Astrocyte (in vitro differentiated cells and primary cell): ENCODE results near the gene RBM25. TPM values are rescaled to one million over a fixed set of nuclear protein-coding genes. Genes with fewer than 3 reads are reported as not detected.
A peak's percentile ranks its signal among the peaks of the same experiment; 100 is the strongest.

Experiments
- DNase-seq: peaks from one replicate; pipeline ENCODE4 v3.0.0-alpha.2; 2010; ENCODE audit warnings: low read depth
- FAIRE-seq: peaks from 2 replicates; lab custom pipeline; 2011; peaks lifted over from hg19 to GRCh38; lab: Jason Lieb, UNC
- H2AFZ ChIP-seq: 2 replicates; pipeline ENCODE4 v1.6.0; 2012; ENCODE audit warnings: low read depth, low read length, inconsistent platforms
- H3K27ac ChIP-seq: 2 replicates; pipeline ENCODE4 v1.5.1; 2011; ENCODE audit warnings: low read depth, low read length, inconsistent platforms
- H3K27me3 ChIP-seq: 2 replicates; pipeline ENCODE4 v1.6.0; 2011; ENCODE audit warnings: low read length, inconsistent platforms; ENCODE audit not compliant: insufficient read depth
- H3K36me3 ChIP-seq: 2 replicates; pipeline ENCODE4 v1.5.1; 2011; ENCODE audit warnings: low read length, inconsistent platforms; ENCODE audit not compliant: insufficient read depth
- H3K4me1 ChIP-seq: 2 replicates; pipeline ENCODE4 v1.5.1; 2011; ENCODE audit warnings: low read length, inconsistent platforms; ENCODE audit not compliant: insufficient read depth
- H3K4me2 ChIP-seq: 2 replicates; pipeline ENCODE4 v1.6.0; 2012; ENCODE audit warnings: low read length, inconsistent platforms
- H3K4me3 ChIP-seq: 2 replicates; pipeline ENCODE4 v1.5.1; 2011; ENCODE audit warnings: low read depth, mild to moderate bottlenecking, low read length, inconsistent platforms; ENCODE audit not compliant: insufficient read depth
- H3K79me2 ChIP-seq: 2 replicates; pipeline ENCODE4 v1.6.0; 2012; ENCODE audit warnings: mild to moderate bottlenecking, low read length, inconsistent platforms; ENCODE audit not compliant: insufficient read depth
- H3K9ac ChIP-seq: 2 replicates; pipeline ENCODE4 v1.6.0; 2012; ENCODE audit warnings: mild to moderate bottlenecking, low read length, inconsistent platforms
- H3K9me3 ChIP-seq: 2 replicates; pipeline ENCODE4 v1.5.1; 2012; ENCODE audit warnings: low read depth, mild to moderate bottlenecking, low read length, inconsistent platforms; ENCODE audit not compliant: insufficient read depth
- H4K20me1 ChIP-seq: 2 replicates; pipeline ENCODE4 v1.6.0; 2012; ENCODE audit warnings: low read length, inconsistent platforms; ENCODE audit not compliant: insufficient read depth
- H3K27ac Mint-ChIP-seq: one replicate; pipeline ENCODE4 v1.8.0; 2021; ENCODE audit warnings: mild to moderate bottlenecking, mixed read lengths; ENCODE audit not compliant: unreplicated experiment
- H3K27me3 Mint-ChIP-seq: one replicate; pipeline ENCODE4 v1.8.0; 2021; ENCODE audit warnings: low read depth, mixed read lengths; ENCODE audit not compliant: unreplicated experiment
- H3K36me3 Mint-ChIP-seq: one replicate; pipeline ENCODE4 v1.8.0; 2021; ENCODE audit warnings: low read depth, mixed read lengths; ENCODE audit not compliant: unreplicated experiment
- H3K4me1 Mint-ChIP-seq: one replicate; pipeline ENCODE4 v1.8.0; 2021; ENCODE audit warnings: low read depth, mixed read lengths; ENCODE audit not compliant: unreplicated experiment
- H3K4me3 Mint-ChIP-seq: one replicate; pipeline ENCODE4 v1.8.0; 2021; ENCODE audit warnings: mild to moderate bottlenecking, moderate library complexity, mixed read lengths; ENCODE audit not compliant: unreplicated experiment
- H3K9me3 Mint-ChIP-seq: one replicate; pipeline ENCODE4 v1.8.0; 2021; ENCODE audit warnings: mild to moderate bottlenecking, mixed read lengths; ENCODE audit not compliant: unreplicated experiment
- CTCF ChIP-seq: IDR thresholded peaks from 2 replicates; pipeline ENCODE4 v1.5.1; 2011; ENCODE audit warnings: low read depth, mild to moderate bottlenecking, inconsistent platforms, low read length, moderate library complexity; ENCODE audit not compliant: insufficient read depth
- EZH2 ChIP-seq: IDR thresholded peaks from 2 replicates; pipeline ENCODE4 v1.6.1; 2012; ENCODE audit warnings: mild to moderate bottlenecking, low read length, inconsistent platforms; ENCODE audit not compliant: insufficient read depth
- total RNA-seq: library from RNA; stranded (reverse); gene quantifications from 2 replicates; pipeline ENCODE4 v1.2.1, GENCODE V29; 2021

The RBM25 gene
- total RNA-seq, 1 donor from 2014 or later, result 101 TPM

- H3K4me1 Mint-ChIP-seq, result peaks cover 15% of the 10 kb centered on the region
- Histone ChIP-seq H3K27ac (peak overlapping the region; percentile 95), H3K4me2 (peak overlapping the region; percentile 84), H3K79me2 (peaks cover 55% of the 10 kb centered on the region), H3K9me3 (no peaks in the 10 kb centered on the region), H3K9ac (peak overlapping the region; percentile 97), H3K4me3 (peak overlapping the region; percentile 93), H3K4me1 (peaks cover 7% of the 10 kb centered on the region), H3K27me3 (no peaks in the 10 kb centered on the region), H4K20me1 (peaks cover 52% of the 10 kb centered on the region), H2AFZ (no peak overlapping the region), H3K36me3 (peaks cover 6% of the 10 kb centered on the region)
- TF ChIP-seq EZH2 (no peak), CTCF (no peak)
- H3K9me3 Mint-ChIP-seq, result no peaks in the 10 kb centered on the region
- FAIRE-seq, result no peak
- H3K36me3 Mint-ChIP-seq, result peaks cover 4% of the 10 kb centered on the region
- H3K27ac Mint-ChIP-seq, result no peak overlapping the region
- DNase-seq, result peak; percentile 19
- no peak overlapping the region for H3K4me3 Mint-ChIP-seq
- no peaks in the 10 kb centered on the region for H3K27me3 Mint-ChIP-seq
Measured at GRCh38 chr14:73058922-73059673, 764 bp downstream of the RBM25 start.

GRCh38 chr14:73069585-73069984 lies 11.3 kb downstream of the RBM25 start:
- Mint-ChIP-seq H3K27me3 (no peaks in the 10 kb centered on the region), H3K4me3 (no peak overlapping the region), H3K36me3 (peaks cover 1% of the 10 kb centered on the region), H3K9me3 (no peaks in the 10 kb centered on the region), H3K27ac (no peak overlapping the region), H3K4me1 (no peaks in the 10 kb centered on the region)
- H3K27ac ChIP-seq, result no peak overlapping the region
- no peak overlapping the region for H2AFZ ChIP-seq
- H3K79me2 ChIP-seq, result peaks cover 99% of the 10 kb centered on the region
- H3K4me2 ChIP-seq, result no peak overlapping the region
- H3K9me3 ChIP-seq, result no peaks in the 10 kb centered on the region
- H3K9ac ChIP-seq, result no peak overlapping the region
- DNase-seq (no peak), FAIRE-seq (no peak)
- peaks cover 90% of the 10 kb centered on the region for H4K20me1 ChIP-seq
- no peaks in the 10 kb centered on the region for H3K4me1 ChIP-seq
- H3K36me3 ChIP-seq, result peaks cover 20% of the 10 kb centered on the region
- TF ChIP-seq EZH2 (no peak), CTCF (no peak)
- H3K4me3 ChIP-seq, result no peak overlapping the region
- H3K27me3 ChIP-seq, result no peaks in the 10 kb centered on the region

- Mint-ChIP-seq H3K27ac (no peak overlapping the region), H3K27me3 (no peaks in the 10 kb centered on the region), H3K9me3 (no peaks in the 10 kb centered on the region), H3K4me1 (no peaks in the 10 kb centered on the region), H3K4me3 (no peak overlapping the region), H3K36me3 (peaks cover 16% of the 10 kb centered on the region)
- Histone ChIP-seq H3K9ac (no peak overlapping the region), H2AFZ (no peak overlapping the region), H3K36me3 (peaks cover 39% of the 10 kb centered on the region), H4K20me1 (peaks cover 64% of the 10 kb centered on the region), H3K4me2 (no peak overlapping the region), H3K27ac (no peak overlapping the region), H3K27me3 (no peaks in the 10 kb centered on the region), H3K79me2 (peaks cover 80% of the 10 kb centered on the region), H3K4me1 (no peaks in the 10 kb centered on the region), H3K4me3 (no peak overlapping the region), H3K9me3 (no peaks in the 10 kb centered on the region)
- no peak for FAIRE-seq
- no peak for DNase-seq
- TF ChIP-seq EZH2 (no peak), CTCF (no peak)
Measured at GRCh38 chr14:73091044-73091443, 32.7 kb downstream of the RBM25 start.
